Spleen (tissue), 7 donors: ENCODE results near the gene SDK2.

Source experiments
- POLR2A ChIP-seq, 3 donors: fragments of 450-650 bp; IDR thresholded peaks; one replicate each; pipeline ENCODE4 v1.5.1; 2017; ENCODE audit warnings: antibody characterized with exemption in 3 of 3, mild to moderate bottlenecking in 1 of 3
- POLR2AphosphoS5 ChIP-seq, 3 donors: sonication (generic); formaldehyde crosslinking; IDR thresholded peaks; one replicate each; pipeline ENCODE4 v1.5.1; 2017; ENCODE audit warnings: antibody characterized with exemption in 3 of 3
- TF ChIP-seq, protein P1 (sequence below), 11 experiments: fragments of 200-600 bp in 7 of 11; fragments of 450-650 bp in 4 of 11; sonication (generic) in 4 of 11; IDR thresholded peaks in 8 of 11; conservative IDR thresholded peaks in 3 of 11; 1 replicate in 7 of 11; 2 replicates in 4 of 11; pipeline versions ENCODE4 v1.4.0 to v1.8.0; 2016 to 2021; ENCODE audit warnings: antibody characterized with exemption in 11 of 11, inconsistent platforms in 4 of 11, mild to moderate bottlenecking in 1 of 11
- donor health status: DM: no; HTN: no; CAD: no; lungs with moderate emphysema.
- donor health status: DM: no; HTN: no; CAD: no.
- donor health status: DM: no; HTN: no; CAD: no.

DNA sequence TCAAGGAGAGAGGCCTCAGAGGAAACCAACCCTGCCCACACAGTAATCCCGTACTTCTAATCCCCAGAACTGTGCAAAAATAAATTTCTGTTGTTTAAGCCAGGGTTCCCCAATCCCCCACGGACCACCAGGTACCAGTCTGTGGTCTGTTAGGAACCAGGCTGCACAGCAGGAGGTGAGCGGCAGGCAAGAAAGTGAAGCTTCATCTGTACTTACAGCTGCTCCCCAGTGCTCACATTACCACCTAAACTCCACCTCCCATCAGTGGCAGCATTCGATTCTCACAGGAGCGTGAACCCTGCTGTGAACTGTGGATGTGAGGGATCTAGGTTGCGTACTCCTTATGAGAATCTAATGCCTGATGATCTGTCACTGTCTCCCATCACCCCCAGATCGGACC lies 231.3 kb downstream of the SDK2 start:
- TF ChIP-seq, protein P1, sequence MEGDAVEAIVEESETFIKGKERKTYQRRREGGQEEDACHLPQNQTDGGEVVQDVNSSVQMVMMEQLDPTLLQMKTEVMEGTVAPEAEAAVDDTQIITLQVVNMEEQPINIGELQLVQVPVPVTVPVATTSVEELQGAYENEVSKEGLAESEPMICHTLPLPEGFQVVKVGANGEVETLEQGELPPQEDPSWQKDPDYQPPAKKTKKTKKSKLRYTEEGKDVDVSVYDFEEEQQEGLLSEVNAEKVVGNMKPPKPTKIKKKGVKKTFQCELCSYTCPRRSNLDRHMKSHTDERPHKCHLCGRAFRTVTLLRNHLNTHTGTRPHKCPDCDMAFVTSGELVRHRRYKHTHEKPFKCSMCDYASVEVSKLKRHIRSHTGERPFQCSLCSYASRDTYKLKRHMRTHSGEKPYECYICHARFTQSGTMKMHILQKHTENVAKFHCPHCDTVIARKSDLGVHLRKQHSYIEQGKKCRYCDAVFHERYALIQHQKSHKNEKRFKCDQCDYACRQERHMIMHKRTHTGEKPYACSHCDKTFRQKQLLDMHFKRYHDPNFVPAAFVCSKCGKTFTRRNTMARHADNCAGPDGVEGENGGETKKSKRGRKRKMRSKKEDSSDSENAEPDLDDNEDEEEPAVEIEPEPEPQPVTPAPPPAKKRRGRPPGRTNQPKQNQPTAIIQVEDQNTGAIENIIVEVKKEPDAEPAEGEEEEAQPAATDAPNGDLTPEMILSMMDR (IDR thresholded peaks at IDR 0.05 in 8 of 11, conservative IDR thresholded peaks at IDR 0.05 in 3 of 11), result no peak
- TF ChIP-seq POLR2A (IDR thresholded peaks at IDR 0.05) (no peak), POLR2AphosphoS5 (IDR thresholded peaks at IDR 0.05) (no peak)
